Measurements from ENCODE around the gene CARMIL1.

Gene CARMIL1

DNA sequence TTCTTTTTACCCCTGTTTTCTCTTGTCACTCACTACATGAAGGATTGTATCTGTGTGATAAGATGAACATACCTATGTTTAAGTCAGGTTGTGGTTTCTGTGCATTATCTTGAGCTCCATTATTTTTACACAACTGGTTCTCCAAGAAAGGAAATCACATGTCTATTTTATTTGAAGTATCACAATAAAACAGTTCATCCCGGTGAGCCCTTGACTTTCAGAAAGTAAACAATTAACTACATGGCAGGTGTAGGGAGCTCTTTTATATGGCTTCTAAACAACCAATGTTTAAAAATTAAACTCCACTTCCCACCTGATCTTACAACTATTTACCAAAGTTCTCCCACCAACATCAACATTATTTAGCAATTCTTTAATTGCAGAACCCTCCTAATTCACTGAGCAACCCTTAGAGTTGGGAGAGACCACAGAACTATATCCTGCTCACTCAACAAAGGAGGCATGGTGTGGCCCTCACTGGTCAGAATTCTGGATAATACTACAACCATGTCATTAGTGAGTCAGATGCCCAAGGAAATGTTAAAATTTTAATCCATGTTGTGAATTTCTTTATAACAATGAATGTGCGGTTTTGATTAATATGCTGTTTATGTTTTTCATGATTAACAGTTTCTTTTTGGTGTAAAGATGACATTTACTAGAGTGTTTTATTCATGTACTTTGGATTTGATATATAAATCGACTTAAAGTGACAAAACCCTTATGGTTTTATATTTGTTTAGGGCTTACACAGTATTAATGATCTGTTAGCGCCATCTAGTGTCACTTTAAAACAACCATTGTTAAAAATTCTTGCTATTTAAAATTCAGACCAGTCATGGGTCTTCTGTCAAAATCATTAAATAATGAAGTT, 322.9 kb downstream of the CARMIL1 start:
- Histone ChIP-seq H4K20me1 (no peaks in the 10 kb centered on the region), H3K9ac (no peak overlapping the region), H3K4me1 (no peaks in the 10 kb centered on the region), H3K4me2 (no peak overlapping the region), H3K36me3 (no peaks in the 10 kb centered on the region), H3K27me3 (no peaks in the 10 kb centered on the region), H3K9me3 (no peaks in the 10 kb centered on the region), H3K4me3 (no peak overlapping the region), H3K27ac (no peak overlapping the region)
- TF ChIP-seq Cebpa-rat (IDR thresholded peaks at IDR 0.05): no peak

DNA sequence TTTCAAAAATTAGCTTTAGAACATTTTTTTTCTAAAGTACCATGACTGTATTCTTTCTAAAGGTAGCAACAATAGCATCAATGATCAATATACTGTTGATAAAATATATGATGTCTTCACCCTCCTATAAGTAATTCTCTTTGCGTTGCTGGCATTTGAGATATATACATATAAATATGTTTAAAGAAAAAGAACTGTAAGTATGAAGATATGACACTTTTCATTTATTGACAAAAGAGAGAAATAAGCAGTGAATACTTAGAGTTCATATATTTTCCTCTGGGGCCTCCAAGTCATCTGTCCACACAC, 323.5 kb downstream of the CARMIL1 start:
- H3K9me3 ChIP-seq: no peaks in the 10 kb centered on the region
- no peak overlapping the region for H3K4me2 ChIP-seq
- H3K27ac ChIP-seq: no peak overlapping the region

DNA sequence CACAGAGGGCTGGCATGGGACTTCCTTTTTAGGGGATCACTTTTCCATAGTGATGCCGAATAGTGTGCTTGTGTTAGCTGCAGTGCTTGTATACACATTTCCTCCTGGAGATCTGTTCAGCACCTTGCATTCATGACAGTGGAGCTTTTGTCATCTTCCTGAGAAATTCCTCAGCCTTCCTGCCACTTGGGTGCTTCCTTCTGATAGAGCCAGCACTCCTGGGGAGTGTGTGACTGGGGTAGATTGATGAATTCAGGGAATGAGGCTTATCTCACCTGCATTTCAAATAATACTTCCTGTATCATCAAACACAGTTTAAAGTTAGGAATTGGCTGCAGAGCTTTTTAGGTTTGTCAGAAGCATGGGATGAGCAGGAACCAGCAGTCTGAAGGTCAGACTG, 324.1 kb downstream of the CARMIL1 start:
- no peak overlapping the region for H3K27ac ChIP-seq
- H3K4me1 ChIP-seq: peaks cover 10% of the 10 kb centered on the region
- H3K9ac ChIP-seq: no peak overlapping the region
- no peaks in the 10 kb centered on the region for H3K9me3 ChIP-seq
- no peaks in the 10 kb centered on the region for H4K20me1 ChIP-seq
- H3K4me2 ChIP-seq: no peak overlapping the region
- no peaks in the 10 kb centered on the region for H3K36me3 ChIP-seq
- no peaks in the 10 kb centered on the region for H3K27me3 ChIP-seq
- H3K4me3 ChIP-seq: no peak overlapping the region
- no peak for TF ChIP-seq Cebpa-rat (IDR thresholded peaks at IDR 0.05)

More for the DNA sequence above, 323.5 kb downstream of the CARMIL1 start:
- Histone ChIP-seq H3K9ac (no peak overlapping the region), H3K27me3 (no peaks in the 10 kb centered on the region), H3K4me3 (no peak overlapping the region), H3K4me1 (peaks cover 4% of the 10 kb centered on the region), H3K36me3 (no peaks in the 10 kb centered on the region), H4K20me1 (no peaks in the 10 kb centered on the region)
- no peak for TF ChIP-seq Cebpa-rat (IDR thresholded peaks at IDR 0.05)

DNA sequence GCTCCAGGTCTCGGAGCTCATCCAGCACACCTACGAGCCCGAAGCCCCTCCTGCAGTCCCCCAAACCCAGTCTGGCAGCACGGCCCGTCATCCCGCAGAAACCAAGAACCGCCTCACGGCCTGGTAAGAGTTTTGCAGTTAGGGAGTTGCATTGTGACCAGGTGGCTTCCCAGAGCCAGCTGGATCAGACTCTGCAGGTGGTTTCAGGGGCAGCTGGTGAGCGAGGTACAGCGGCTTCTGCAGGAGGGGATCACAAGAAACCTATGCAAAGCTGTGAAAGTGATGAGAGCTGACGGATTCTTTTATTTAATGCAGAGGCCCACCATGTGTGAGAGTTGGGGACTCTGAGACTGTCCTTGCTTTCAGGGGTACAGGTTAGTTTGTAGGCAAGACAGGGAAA, 327.0 kb downstream of the CARMIL1 start:
- no peak overlapping the region for H3K9ac ChIP-seq
- no peaks in the 10 kb centered on the region for H3K27me3 ChIP-seq
- H3K27ac ChIP-seq: no peak overlapping the region
- H3K4me2 ChIP-seq: no peak overlapping the region
- peaks cover 11% of the 10 kb centered on the region for H3K4me1 ChIP-seq
- H3K4me3 ChIP-seq: no peak overlapping the region
- H4K20me1 ChIP-seq: no peaks in the 10 kb centered on the region
- no peaks in the 10 kb centered on the region for H3K9me3 ChIP-seq
- H3K36me3 ChIP-seq: no peaks in the 10 kb centered on the region
- TF ChIP-seq Cebpa-rat (IDR thresholded peaks at IDR 0.05): no peak

DNA sequence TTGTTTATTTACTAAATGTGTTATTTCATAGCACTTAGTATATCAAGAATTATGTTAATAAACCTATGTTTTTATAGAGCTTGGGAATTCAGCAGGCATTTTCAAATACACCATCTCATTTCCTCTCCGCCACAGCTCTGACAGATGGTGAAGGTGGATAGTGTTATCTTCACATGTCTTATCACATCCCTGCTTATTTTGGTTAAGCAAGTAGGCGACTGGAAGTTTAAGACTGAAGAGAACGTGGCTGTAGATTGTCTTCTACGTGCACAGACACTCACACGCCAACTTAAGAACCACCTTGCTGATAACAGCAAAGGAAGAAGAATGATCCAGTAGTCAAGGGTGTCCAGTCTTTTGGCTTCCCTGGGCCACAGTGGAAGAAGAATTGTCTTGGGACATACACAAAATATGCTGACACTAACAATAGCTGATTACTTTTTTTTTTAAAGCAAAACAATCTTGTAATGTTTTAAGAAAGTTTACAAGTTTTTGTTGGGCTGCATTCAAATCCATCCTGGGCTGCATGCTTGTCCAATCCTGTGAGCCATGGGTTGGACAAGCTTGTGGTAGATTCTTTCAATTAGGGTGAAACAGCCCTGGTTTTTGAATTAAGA, 329.5 kb downstream of the CARMIL1 start:
- Histone ChIP-seq H3K4me1 (peaks cover 11% of the 10 kb centered on the region), H3K27me3 (no peaks in the 10 kb centered on the region), H3K9me3 (no peaks in the 10 kb centered on the region), H3K27ac (no peak overlapping the region), H3K4me2 (no peak overlapping the region), H3K36me3 (no peaks in the 10 kb centered on the region), H3K4me3 (no peak overlapping the region), H3K9ac (no peak overlapping the region), H4K20me1 (no peaks in the 10 kb centered on the region)
- TF ChIP-seq Cebpa-rat (IDR thresholded peaks at IDR 0.05): no peak

DNA sequence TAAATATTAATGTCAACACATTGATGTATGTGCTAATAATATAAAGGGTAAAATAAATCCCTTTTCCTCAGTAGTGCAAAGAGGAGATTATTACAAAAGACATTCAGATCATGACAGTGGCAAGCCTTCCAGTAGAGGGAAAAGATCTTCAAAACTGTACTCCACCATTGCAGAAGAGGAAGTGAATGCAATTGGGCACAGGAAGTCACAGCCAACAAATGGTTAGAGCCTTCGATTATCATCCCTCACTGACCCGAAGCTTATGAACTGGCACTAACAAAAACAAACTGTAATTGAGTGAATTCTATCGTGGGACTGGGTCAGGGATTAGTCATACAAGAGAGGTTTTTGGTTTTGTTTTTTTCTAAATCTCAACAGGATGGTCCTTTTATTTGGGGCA, 333.5 kb downstream of the CARMIL1 start:
- H3K9me3 ChIP-seq: no peaks in the 10 kb centered on the region
- H3K4me3 ChIP-seq: no peak overlapping the region
- no peak overlapping the region for H3K27ac ChIP-seq
- H4K20me1 ChIP-seq: no peaks in the 10 kb centered on the region
- H3K27me3 ChIP-seq: no peaks in the 10 kb centered on the region
- H3K4me2 ChIP-seq: no peak overlapping the region
- no peak for TF ChIP-seq Cebpa-rat (IDR thresholded peaks at IDR 0.05)
- H3K36me3 ChIP-seq: no peaks in the 10 kb centered on the region
- H3K9ac ChIP-seq: no peak overlapping the region
- peaks cover 7% of the 10 kb centered on the region for H3K4me1 ChIP-seq

DNA sequence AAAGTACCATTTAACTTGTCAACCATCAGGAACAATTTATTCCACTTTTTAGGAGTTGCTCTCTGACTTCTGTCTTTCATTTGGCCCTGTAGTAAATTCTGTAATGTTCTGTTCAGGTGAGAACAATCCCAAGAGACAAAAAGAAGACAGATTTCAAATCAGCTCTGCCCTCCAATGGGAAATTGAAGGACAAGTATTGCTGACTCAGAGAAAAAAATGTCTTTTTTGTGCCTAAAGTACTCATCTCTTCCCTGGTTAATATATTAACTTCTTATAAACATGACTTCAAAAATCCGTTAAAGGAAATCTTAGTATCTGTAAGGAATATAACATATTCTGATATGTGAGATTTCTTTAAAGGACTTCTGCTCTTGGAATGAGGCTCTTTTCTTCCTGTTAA, 334.2 kb downstream of the CARMIL1 start:
- no peaks in the 10 kb centered on the region for H4K20me1 ChIP-seq
- H3K4me2 ChIP-seq: no peak overlapping the region
- no peaks in the 10 kb centered on the region for H3K27me3 ChIP-seq
- TF ChIP-seq Cebpa-rat (IDR thresholded peaks at IDR 0.05): no peak
- H3K27ac ChIP-seq: no peak overlapping the region
- no peaks in the 10 kb centered on the region for H3K4me1 ChIP-seq
- H3K4me3 ChIP-seq: no peak overlapping the region
- no peaks in the 10 kb centered on the region for H3K36me3 ChIP-seq
- no peak overlapping the region for H3K9ac ChIP-seq
- no peaks in the 10 kb centered on the region for H3K9me3 ChIP-seq

DNA sequence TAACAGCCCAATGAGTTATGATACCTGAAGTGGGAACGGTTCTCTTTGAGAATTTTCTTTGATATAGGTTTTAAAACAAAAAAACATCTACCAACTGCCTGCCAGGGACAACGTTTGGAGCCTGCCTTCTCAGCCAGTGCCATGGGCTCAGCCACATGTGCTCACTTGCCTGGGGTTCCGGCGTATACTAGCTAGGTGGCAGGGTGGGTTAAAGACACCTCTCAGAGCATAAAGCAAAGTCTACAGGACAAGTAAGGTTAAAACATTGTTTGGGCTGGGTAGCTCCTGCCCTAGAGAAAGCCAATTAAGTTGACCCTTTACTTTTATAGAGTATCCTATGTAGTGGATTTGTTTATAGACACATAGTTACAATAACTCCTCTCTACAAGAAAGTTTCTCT, 334.9 kb downstream of the CARMIL1 start:
- Histone ChIP-seq H3K9me3 (no peaks in the 10 kb centered on the region), H3K9ac (no peak overlapping the region), H4K20me1 (no peaks in the 10 kb centered on the region), H3K4me2 (no peak overlapping the region), H3K27me3 (no peaks in the 10 kb centered on the region; the same call in 1 of the 2 replicates), H3K27ac (no peak overlapping the region), H3K4me1 (no peaks in the 10 kb centered on the region), H3K4me3 (no peak overlapping the region), H3K36me3 (no peaks in the 10 kb centered on the region)
- TF ChIP-seq Cebpa-rat (IDR thresholded peaks at IDR 0.05): no peak

DNA sequence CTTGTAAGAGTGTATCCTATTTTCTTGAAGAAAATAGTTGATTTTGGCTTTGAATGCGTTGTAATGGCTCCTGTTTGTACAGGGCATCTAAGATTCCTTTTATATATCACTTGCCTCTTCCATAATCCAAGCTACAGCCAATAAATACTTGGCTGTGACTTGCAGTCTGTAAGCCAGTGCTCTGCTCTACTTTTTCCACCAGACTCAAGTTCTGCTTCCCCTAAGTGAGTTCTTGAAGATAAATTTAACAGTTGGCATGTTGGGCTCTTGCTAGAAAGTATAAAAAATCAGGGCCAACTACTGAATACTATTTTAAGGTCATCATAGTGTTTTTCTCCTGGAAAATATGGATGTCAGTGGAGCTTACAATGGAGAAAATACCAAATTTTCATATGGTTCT, 336.3 kb downstream of the CARMIL1 start:
- Histone ChIP-seq H3K27ac (no peak overlapping the region), H3K9ac (no peak overlapping the region), H3K9me3 (no peaks in the 10 kb centered on the region), H4K20me1 (no peaks in the 10 kb centered on the region), H3K27me3 (no peaks in the 10 kb centered on the region; the same call in 1 of the 2 replicates), H3K36me3 (no peaks in the 10 kb centered on the region), H3K4me1 (no peaks in the 10 kb centered on the region), H3K4me2 (no peak overlapping the region), H3K4me3 (no peak overlapping the region)
- no peak for TF ChIP-seq Cebpa-rat (IDR thresholded peaks at IDR 0.05)

DNA sequence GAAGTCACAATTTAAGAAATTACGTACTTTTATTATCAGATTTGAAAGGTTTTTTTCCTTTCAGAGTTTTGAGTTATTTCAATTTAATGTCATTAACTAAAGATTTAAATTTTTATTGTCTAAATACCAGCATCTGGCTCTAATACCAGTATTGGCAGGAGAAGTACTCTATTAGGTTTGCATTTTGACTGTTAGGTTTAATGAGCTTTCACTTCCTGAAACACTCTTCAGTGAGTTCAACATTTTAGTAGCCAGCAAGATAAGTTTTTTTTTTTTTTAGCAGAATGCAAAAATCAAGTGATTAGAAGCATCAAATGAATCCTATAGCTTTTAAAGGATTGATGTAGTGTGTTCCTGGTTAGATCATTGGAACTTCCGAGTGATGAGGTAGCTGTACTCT, 338.8 kb downstream of the CARMIL1 start:
- no peaks in the 10 kb centered on the region for H3K36me3 ChIP-seq
- no peak overlapping the region for H3K27ac ChIP-seq
- no peaks in the 10 kb centered on the region for H4K20me1 ChIP-seq
- no peaks in the 10 kb centered on the region for H3K9me3 ChIP-seq
- no peak overlapping the region for H3K9ac ChIP-seq
- H3K4me3 ChIP-seq: no peak overlapping the region
- H3K4me2 ChIP-seq: no peak overlapping the region
- H3K27me3 ChIP-seq: no peaks in the 10 kb centered on the region; the same call in 1 of the 2 replicates
- H3K4me1 ChIP-seq: no peaks in the 10 kb centered on the region
- no peak for TF ChIP-seq Cebpa-rat (IDR thresholded peaks at IDR 0.05)
